HG02852 (cell line): ENCODE results near the gene RELCH.
"Not testable (repeated sequence)": the region's sequence is repeated elsewhere in the genome, so short reads cannot be mapped to it uniquely, and the experiment has no call there.

Source experiments
- ATAC-seq: cut with Tn5 transposase; IDR thresholded peaks from one replicate; pipeline ENCODE4 v1.9.1; 2021; ENCODE audit warnings: mild to moderate bottlenecking, moderate library complexity; ENCODE audit not compliant: unreplicated experiment

RELCH gene

GRCh38 chr18:62186774-62187542 is at the start of gene RELCH, which contains the start of gene PIGN:
Gene RELCH (plus strand): TSS chr18:62187255. CDS start chr18:62187506, 251 bp downstream.
Gene PIGN (minus strand): TSS chr18:62187056. CDS start chr18:62161353, 25,703 bp downstream.
- ATAC-seq: peak; percentile 91

- no peak for ATAC-seq
Observed at GRCh38 chr18:62138461-62139235, 48.4 kb upstream of the RELCH start.

- ATAC-seq: no peak
Observed at GRCh38 chr18:62140259-62140658, 46.8 kb upstream of the RELCH start.

- ATAC-seq: no peak
Observed at GRCh38 chr18:62144338-62144737, 42.7 kb upstream of the RELCH start.

GRCh38 chr18:62151068-62151771 is 35.8 kb upstream of the RELCH start:
- no peak for ATAC-seq

- ATAC-seq: peak; percentile 87
Observed at GRCh38 chr18:62152844-62153243, 34.2 kb upstream of the RELCH start.

GRCh38 chr18:62157843-62158242 is 29.2 kb upstream of the RELCH start:
- no peak for ATAC-seq

GRCh38 chr18:62164310-62164709 is 22.7 kb upstream of the RELCH start:
- ATAC-seq: no peak

- no peak for ATAC-seq
Observed at GRCh38 chr18:62164855-62165487, 22.1 kb upstream of the RELCH start.

GRCh38 chr18:62165583-62165982 is 21.5 kb upstream of the RELCH start:
- ATAC-seq: no peak

- ATAC-seq: not testable (repeated sequence)
Observed at GRCh38 chr18:62166524-62166923, 20.5 kb upstream of the RELCH start.

- ATAC-seq: no peak
Observed at GRCh38 chr18:62170857-62171256, 16.2 kb upstream of the RELCH start.

GRCh38 chr18:62172298-62172697 is 14.8 kb upstream of the RELCH start:
- ATAC-seq: no peak

- ATAC-seq: no peak
Observed at GRCh38 chr18:62175521-62175920, 11.5 kb upstream of the RELCH start.

GRCh38 chr18:62177271-62177670 is 9.8 kb upstream of the RELCH start:
- ATAC-seq: no peak

GRCh38 chr18:62179213-62179612 is 7.8 kb upstream of the RELCH start:
- ATAC-seq: no peak

- ATAC-seq: no peak
Observed at GRCh38 chr18:62182220-62182619, 4.8 kb upstream of the RELCH start.

- no peak for ATAC-seq
Observed at GRCh38 chr18:62183578-62184195, 3.4 kb upstream of the RELCH start.

- peak; percentile 2 for ATAC-seq
Observed at GRCh38 chr18:62186499-62186773, 619 bp upstream of the RELCH start.
